Pancreas (tissue), 10 donors: ENCODE data around the gene PRRT1. TPM values are rescaled to one million over a fixed set of nuclear protein-coding genes. Genes with fewer than 3 reads are reported as not detected.
A peak's percentile ranks its signal among the peaks of the same experiment; 100 is the strongest.
"Not testable (repeated sequence)": the region's sequence is repeated elsewhere in the genome, so short reads cannot be mapped to it uniquely, and the experiment has no call there.

Source experiments
- ATAC-seq, 4 donors: fragments of 200-7000 bp; cut with Tn5 transposase; one replicate each; pipeline versions ENCODE4 v1.8.0 to v1.9.1; 2020; ENCODE audit warnings: mild to moderate bottlenecking in 4 of 4, moderate library complexity in 4 of 4
- DNase-seq, 6 donors: peaks; one replicate each; pipeline ENCODE4 v3.0.0-alpha.2; 2020
- FAIRE-seq: peaks from 2 replicates; lab custom pipeline; 2012; peaks lifted over from hg19 to GRCh38; lab: Jason Lieb, UNC
- H3K27ac ChIP-seq, 4 donors: fragments of 200-600 bp; sonication (generic); 1 replicate in 3 of 4; 2 replicates in 1 of 4; pipeline versions ENCODE4 v1.5.0 to v1.8.0; 2020
- H3K27me3 ChIP-seq, 4 donors: fragments of 200-600 bp; one replicate each; pipeline ENCODE4 v1.8.0; 2021
- H3K36me3 ChIP-seq, 3 donors: fragments of 200-600 bp; sonication (generic) in 1 of 3; one replicate each; pipeline versions ENCODE4 v1.5.0 to v1.8.0; 2020 to 2021
- H3K4me1 ChIP-seq, 3 donors: fragments of 200-600 bp; one replicate each; pipeline ENCODE4 v1.8.0; 2021
- H3K4me3 ChIP-seq, 4 donors: fragments of 200-600 bp; sonication (generic) in 2 of 4; one replicate each; pipeline versions ENCODE4 v1.5.0 to v1.8.0; 2020 to 2021
- H3K9me3 ChIP-seq, 4 donors: fragments of 200-600 bp; one replicate each; pipeline ENCODE4 v1.8.0; 2021
- CTCF ChIP-seq, 4 donors: fragments of 200-600 bp; sonication (generic) in 3 of 4; IDR thresholded peaks; one replicate each; pipeline versions ENCODE4 v1.5.0 to v1.8.0; 2021; ENCODE audit warnings: antibody characterized with exemption in 4 of 4
- WGBS, 2 donors: extraction: QIAGEN DNeasy Blood & Tissue Kit; methylation state at CpG; one replicate each; pipeline ENCODE4 v1.1.7; 2013; 5-methylcytosine and 5-hydroxymethylcytosine counted together
- intact Hi-C, 3 donors: fragments of 100-400 bp; cut with DNase I; formaldehyde crosslinking; loops; one replicate each; pipeline versions ENCODE4 v1.11.1 to v1.14.2; 2022
- polyA plus RNA-seq, 2 donors: library from polyadenylated mRNA; stranded (reverse); fragments of 200-250 nt; gene quantifications; one replicate each; pipeline ENCODE4 v1.2.3, GENCODE V29; 2013
- total RNA-seq, 6 donors: library from RNA; stranded (reverse); fragmentation: NEBNext Ultra II Directional in 4 of 6; extraction: Animal tissue kit (Norgen Biotek cat#: 25700) in 4 of 6; gene quantifications; one replicate each; pipeline versions ENCODE4 v1.2.1 to v1.2.4, GENCODE V29; 2021 to 2023
- donor health status: healthy with polysubstance abuse.
- donor health status: DM: no; HTN: no; CAD: no; lungs with moderate emphysema.
- donor health status: DM: no; HTN: no; CAD: no.
- donor health status: control.
- donor health status: control.
- donor health status: Bipolar disorder and iron deficiency.
- donor health status: DM: yes; HTN: yes; CAD: no.
- donor health status: DM: no; HTN: no; CAD: no.
- donor health status: DM: no; HTN: no; CAD: no.
- donor health status: DM: yes; HTN: yes; CAD: no.

PRRT1 gene
- total and polyA plus RNA-seq, 8 donors: 0.08 to 5.8 (median 0.47) TPM

- DNase-seq (peak; percentile 76 to 95 (median 88)), ATAC-seq (peak; percentile 82 to 88 (median 87)), FAIRE-seq (no peak)
- no peaks in the 10 kb centered on the region for H3K9me3 ChIP-seq
- no peak for TF ChIP-seq CTCF (IDR thresholded peaks at IDR 0.05)
- peak within 1 kb of the TSS; percentile 70 to 92 (median 73) for H3K27ac ChIP-seq
- H3K4me3 ChIP-seq: peak within 1 kb of the TSS; percentile 42 to 71 (median 52)
- WGBS, 2 donors: 1 to 2% methylated on average over 19 to 23 of the region's 23 CpGs
- intact Hi-C loops: no loop called here
- H3K36me3 ChIP-seq: no peaks in the 10 kb centered on the region
- H3K27me3 ChIP-seq: no peaks in the 10 kb centered on the region
- peaks cover 0 to 11% (median 6%) of the 10 kb centered on the region in 3 donors for H3K4me1 ChIP-seq
Measured at GRCh38 chr6:32190054-32190851, 38.5 kb upstream of the PRRT1 start, which contains the start of gene PBX2. Gene PBX2 (minus strand): TSS chr6:32190202. CDS start chr6:32189915, 287 bp downstream.

GRCh38 chr6:32189742-32190053, 38.0 kb upstream of the PRRT1 start:
- 1 to 26% methylated on average over 11 to 23 of the region's 23 CpGs for WGBS, 2 donors
- peaks cover 0 to 6% (median 6%) of the 10 kb centered on the region in 3 donors for H3K4me1 ChIP-seq
- no peaks in the 10 kb centered on the region for H3K27me3 ChIP-seq
- H3K4me3 ChIP-seq: peak overlapping the region; percentile 42 to 71 (median 52)
- no peak for FAIRE-seq
- peak overlapping the region; percentile 70 to 92 (median 73) for H3K27ac ChIP-seq
- no peak for TF ChIP-seq CTCF (IDR thresholded peaks at IDR 0.05)
- peak; percentile 1 to 11 (median 8) for ATAC-seq
- DNase-seq: peak in 1 of 6 donors; percentile 43
- no peaks in the 10 kb centered on the region for H3K36me3 ChIP-seq
- intact Hi-C loops: no loop called here
- no peaks in the 10 kb centered on the region for H3K9me3 ChIP-seq

GRCh38 chr6:32189069-32189741, 37.5 kb upstream of the PRRT1 start:
- intact Hi-C loops: no loop called here
- peaks cover 0 to 6% (median 3%) of the 10 kb centered on the region in 3 donors for H3K4me1 ChIP-seq
- no peak for TF ChIP-seq CTCF (IDR thresholded peaks at IDR 0.05)
- no peaks in the 10 kb centered on the region for H3K9me3 ChIP-seq
- H3K27ac ChIP-seq: peak overlapping the region; percentile 70 to 92 (median 73)
- peak overlapping the region; percentile 42 to 71 (median 52) for H3K4me3 ChIP-seq
- FAIRE-seq (no peak), DNase-seq (no peak), ATAC-seq (peak in 3 of 4 donors; percentile 0 to 2 (median 1))
- no peaks in the 10 kb centered on the region for H3K27me3 ChIP-seq
- H3K36me3 ChIP-seq: no peaks in the 10 kb centered on the region
- WGBS, 2 donors: 4 to 6% methylated on average over 7 to 10 of the region's 10 CpGs

GRCh38 chr6:32188381-32189068, 36.8 kb upstream of the PRRT1 start:
- Histone ChIP-seq H3K4me3 (peak overlapping the region in 3 of 4 donors; percentile 42 to 71 (median 56)), H3K36me3 (no peaks in the 10 kb centered on the region), H3K27me3 (no peaks in the 10 kb centered on the region), H3K9me3 (no peaks in the 10 kb centered on the region), H3K27ac (peak overlapping the region; percentile 13 to 92 (median 73)), H3K4me1 (peaks cover 0 to 6% (median 3%) of the 10 kb centered on the region in 3 donors)
- WGBS, 2 donors: 37 to 48% methylated on average over 10 to 12 of the region's 13 CpGs
- no peak for TF ChIP-seq CTCF (IDR thresholded peaks at IDR 0.05)
- intact Hi-C loops: no loop called here
- no peak for ATAC-seq
- DNase-seq: no peak
- no peak for FAIRE-seq

- H3K36me3 ChIP-seq, H3K27ac ChIP-seq, intact Hi-C loops, H3K9me3 ChIP-seq, H3K4me1 ChIP-seq, FAIRE-seq, H3K4me3 ChIP-seq, DNase-seq, H3K27me3 ChIP-seq, ATAC-seq: not testable (repeated sequence)
- 83% methylated on average over 17 to 18 of the region's 18 CpGs for WGBS, 2 donors
Measured at GRCh38 chr6:32187725-32188380, 36.1 kb upstream of the PRRT1 start.
